Aorta (tissue), 5 donors: ENCODE results near the gene MSI1. TPM values are rescaled to one million over a fixed set of nuclear protein-coding genes. Genes with fewer than 3 reads are reported as not detected.
A peak's percentile ranks its signal among the peaks of the same experiment; 100 is the strongest.

ENCODE experiments used
- ATAC-seq: fragments of 200-7000 bp; cut with Tn5 transposase; one replicate; pipeline ENCODE4 v1.9.1; 2022; ENCODE audit warnings: moderate library complexity; ENCODE audit not compliant: low FRiP score
- DNase-seq, 2 donors: peaks; one replicate each; pipeline ENCODE4 v3.0.0-alpha.2; 2020
- H3K27ac ChIP-seq, 2 donors: one replicate each; pipeline ENCODE4 v1.5.1; 2013; ENCODE audit warnings: low read length in 2 of 2, mild to moderate bottlenecking in 2 of 2, moderate library complexity in 2 of 2, control low read depth in 1 of 2, inconsistent platforms in 1 of 2, low read depth in 1 of 2
- H3K27me3 ChIP-seq, 2 donors: one replicate each; pipeline ENCODE4 v1.6.1; 2013; ENCODE audit warnings: control low read depth in 1 of 2, low read length in 1 of 2, mild to moderate bottlenecking in 1 of 2, moderate library complexity in 1 of 2; ENCODE audit not compliant: insufficient read depth in 2 of 2, control insufficient read depth in 1 of 2
- H3K36me3 ChIP-seq, 2 donors: one replicate each; pipeline ENCODE4 v1.6.1; 2013; ENCODE audit warnings: control low read depth in 1 of 2, low read length in 1 of 2, mild to moderate bottlenecking in 1 of 2; ENCODE audit not compliant: insufficient read depth in 2 of 2, control insufficient read depth in 1 of 2
- H3K4me1 ChIP-seq, 2 donors: one replicate each; pipeline ENCODE4 v1.6.1; 2013; ENCODE audit warnings: low read length in 2 of 2, control low read depth in 1 of 2, mild to moderate bottlenecking in 1 of 2, moderate library complexity in 1 of 2; ENCODE audit not compliant: insufficient read depth in 2 of 2, control insufficient read depth in 1 of 2
- H3K4me3 ChIP-seq, 2 donors: one replicate each; pipeline ENCODE4 v1.5.1; 2013; ENCODE audit warnings: low read length in 2 of 2, control low read depth in 1 of 2, mild to moderate bottlenecking in 1 of 2
- H3K9me3 ChIP-seq: one replicate; pipeline ENCODE4 v1.6.1; 2013; ENCODE audit warnings: mild to moderate bottlenecking, low read length; ENCODE audit not compliant: control insufficient read depth
- WGBS, 2 donors: extraction: QIAGEN DNeasy Blood & Tissue Kit; methylation state at CpG; one replicate each; pipeline ENCODE4 v1.1.7; 2013; 5-methylcytosine and 5-hydroxymethylcytosine counted together
- intact Hi-C, 2 donors: fragments of 100-400 bp; cut with DNase I; formaldehyde crosslinking; loops; one replicate each; pipeline versions ENCODE4 v1.14.2 to v1.15.0; 2022
- long read RNA-seq, 2 donors: library from polyadenylated mRNA; unstranded; transcript quantifications; one replicate each; pipeline ENCODE4 v2.0.0, GENCODE V29; 2020 to 2021
- polyA plus RNA-seq, 2 donors: library from polyadenylated mRNA; stranded (reverse); fragments of 200-250 nt; gene quantifications; one replicate each; pipeline ENCODE4 v1.2.3, GENCODE V29; 2013
- total RNA-seq, 2 donors: library from RNA; stranded (reverse); fragmentation: NEBNext Ultra II Directional; extraction: Animal tissue kit (Norgen Biotek cat#: 25700); gene quantifications; one replicate each; pipeline ENCODE4 v1.2.1, GENCODE V29; 2021
- donor health status: healthy with polysubstance abuse.
- donor health status: Bipolar disorder and iron deficiency.
- donor health status: DM: no; HTN: no; CAD: no.
- donor health status: DM: no; HTN: no; CAD: no.
- donor health status: DM: yes; HTN: yes; CAD: no.

The MSI1 gene
- total RNA-seq (1 to 10 TPM in 1 of 2 donors, under 1 TPM in 1; 0.32 to 1.3 TPM), polyA plus RNA-seq (under 1 TPM in 1 of 2 donors, not detected in 1; 0.75 TPM)
- long read RNA-seq, donor 1: 0 reads
- long read RNA-seq, donor 2: 0 reads

DNA sequence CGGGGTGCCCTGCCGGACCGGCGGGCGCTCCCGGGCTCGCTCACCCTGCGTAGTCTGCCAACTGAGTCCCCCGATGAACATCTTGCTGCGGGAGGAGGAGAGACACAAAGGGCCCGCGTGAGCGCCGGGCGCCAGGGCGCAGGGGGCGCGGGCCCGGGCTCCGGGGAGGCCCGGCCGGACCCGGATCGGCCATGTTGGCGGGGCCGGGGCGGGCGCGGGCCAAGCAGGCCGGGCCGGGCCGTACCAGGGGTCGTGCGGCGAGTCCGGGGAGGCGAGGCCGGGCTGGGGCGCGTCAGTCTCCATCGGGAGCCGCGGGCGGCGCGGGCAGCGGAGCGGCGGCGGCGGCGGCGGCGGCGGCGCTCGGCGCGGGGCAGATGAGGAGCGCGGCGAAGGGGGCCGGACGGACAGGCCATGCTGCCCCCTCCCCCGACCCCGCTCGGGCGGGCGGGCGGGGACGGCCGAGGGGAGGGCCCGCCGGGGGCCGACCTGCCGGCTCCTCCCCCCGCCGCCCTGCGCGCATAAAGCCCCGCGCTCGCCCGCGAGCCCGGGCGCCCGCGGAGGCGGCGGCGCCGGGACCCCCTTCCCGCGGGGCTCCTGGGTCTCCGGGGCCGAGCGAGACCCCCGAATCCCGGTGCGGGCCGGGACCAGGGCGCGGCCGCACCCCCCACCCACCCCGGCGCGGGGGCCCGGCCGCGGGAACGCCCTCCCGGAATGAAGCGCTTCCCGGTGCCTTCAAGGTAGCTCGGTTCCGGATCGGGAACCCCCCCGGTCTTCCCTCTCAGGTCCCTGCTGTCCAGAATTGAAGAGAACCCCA is at the start of gene MSI1:
Gene MSI1 (minus strand): TSS at position 376 of the 814 bp plus-strand sequence. CDS start 73 bp downstream, at position 303.
- 0 to 1% methylated on average over 35 to 119 of the region's 119 CpGs for WGBS, 2 donors
- DNase-seq: no peak
- Histone ChIP-seq H3K36me3 (no peaks in the 10 kb centered on the region), H3K9me3 (no peaks in the 10 kb centered on the region), H3K4me3 (peak within 1 kb of the TSS; percentile 56 to 75), H3K27me3 (no peaks in the 10 kb centered on the region), H3K27ac (no peak within 1 kb of the TSS), H3K4me1 (no peaks in the 10 kb centered on the region)
- intact Hi-C loops: no loop called here
- no peak for ATAC-seq

DNA sequence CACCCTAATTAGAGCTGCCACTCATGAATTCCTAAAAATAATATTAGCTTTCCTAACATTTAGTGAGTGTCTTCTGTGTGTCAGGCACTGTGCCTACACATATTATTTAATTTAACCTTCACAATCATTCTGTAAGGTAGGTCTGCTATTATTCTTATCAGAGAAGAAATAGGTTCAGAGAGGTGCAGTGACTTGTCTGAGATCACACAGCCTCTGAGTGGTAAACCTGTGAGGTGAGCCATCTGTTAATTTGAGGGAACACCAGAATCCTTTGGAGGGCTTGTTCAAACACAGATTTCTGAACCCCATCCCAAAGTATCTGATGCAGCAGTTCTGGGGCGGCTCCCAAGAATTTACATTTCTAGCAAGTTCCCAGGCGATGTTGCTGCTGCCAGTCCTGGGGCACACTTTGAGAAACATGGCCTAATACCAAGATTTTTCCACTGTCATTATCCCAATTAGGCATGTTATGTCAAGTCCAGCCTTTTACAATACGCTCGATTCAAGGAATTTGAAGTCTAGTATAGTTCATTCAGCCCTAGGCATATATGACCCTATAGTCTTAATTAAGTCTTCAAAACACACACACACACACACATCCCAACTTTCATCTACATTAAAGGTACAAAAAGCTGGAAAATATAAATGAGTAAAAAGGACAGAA is 49.1 kb upstream of the MSI1 start:
- no peaks in the 10 kb centered on the region for H3K36me3 ChIP-seq
- no peaks in the 10 kb centered on the region for H3K9me3 ChIP-seq
- H3K4me3 ChIP-seq: no peak overlapping the region
- ATAC-seq (no peak), DNase-seq (no peak)
- intact Hi-C loops: no loop called here
- WGBS, 2 donors: 82 to 85% methylated on average over 4 of the region's 4 CpGs
- no peak overlapping the region for H3K27ac ChIP-seq
- H3K4me1 ChIP-seq: no peaks in the 10 kb centered on the region
- no peaks in the 10 kb centered on the region for H3K27me3 ChIP-seq

- DNase-seq (no peak), ATAC-seq (no peak)
- H3K4me3 ChIP-seq: no peak overlapping the region
- no peaks in the 10 kb centered on the region for H3K27me3 ChIP-seq
- 74 to 78% methylated on average over 7 of the region's 7 CpGs for WGBS, 2 donors
- intact Hi-C loops: no loop called here
- no peaks in the 10 kb centered on the region for H3K4me1 ChIP-seq
- no peaks in the 10 kb centered on the region for H3K36me3 ChIP-seq
- no peak overlapping the region for H3K27ac ChIP-seq
- H3K9me3 ChIP-seq: no peaks in the 10 kb centered on the region
Measured at GRCh38 chr12:120416490-120417216, 47.7 kb upstream of the MSI1 start.

DNA sequence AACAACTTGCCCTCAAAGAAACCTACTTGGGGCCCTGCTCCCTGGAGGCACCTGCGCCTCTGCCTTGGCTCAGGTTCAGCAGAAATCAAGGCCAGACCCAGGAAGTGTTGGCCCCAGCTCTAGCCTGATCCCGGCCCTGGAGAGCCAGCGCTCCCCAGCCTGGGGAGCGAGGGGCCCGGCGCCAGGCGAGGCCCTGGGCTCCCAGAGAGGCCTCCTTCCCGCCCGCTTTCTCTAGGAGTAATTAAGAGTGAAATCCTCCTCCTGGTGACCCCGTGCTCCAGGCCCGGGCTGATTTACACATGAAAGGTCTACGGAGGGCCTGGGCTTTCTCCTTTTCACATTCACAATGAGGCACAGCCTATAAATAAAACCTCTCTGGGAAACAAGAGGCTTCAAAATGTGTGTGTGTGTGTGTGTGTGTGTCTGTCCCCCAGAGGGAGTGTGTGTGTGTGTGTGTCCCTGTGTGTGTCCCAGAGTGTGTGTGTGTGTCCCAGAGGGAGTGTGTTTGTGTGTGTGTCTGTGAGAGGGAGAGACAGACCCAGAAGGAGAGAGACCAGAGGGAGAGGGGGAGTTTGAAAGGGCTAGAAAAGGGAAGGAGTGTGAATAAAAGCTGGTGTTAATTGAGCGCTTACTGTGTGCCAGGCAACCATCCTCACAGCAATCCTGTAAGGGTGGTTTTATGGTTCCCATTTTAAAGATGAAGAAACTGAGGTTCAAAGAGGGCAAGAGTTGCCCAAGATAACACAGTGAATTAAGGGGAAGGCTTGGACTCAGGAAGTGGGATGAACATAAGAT is 45.1 kb upstream of the MSI1 start:
- WGBS, 2 donors: 45 to 49% methylated on average over 13 of the region's 13 CpGs
- no peak for ATAC-seq
- H3K27ac ChIP-seq: no peak overlapping the region

DNA sequence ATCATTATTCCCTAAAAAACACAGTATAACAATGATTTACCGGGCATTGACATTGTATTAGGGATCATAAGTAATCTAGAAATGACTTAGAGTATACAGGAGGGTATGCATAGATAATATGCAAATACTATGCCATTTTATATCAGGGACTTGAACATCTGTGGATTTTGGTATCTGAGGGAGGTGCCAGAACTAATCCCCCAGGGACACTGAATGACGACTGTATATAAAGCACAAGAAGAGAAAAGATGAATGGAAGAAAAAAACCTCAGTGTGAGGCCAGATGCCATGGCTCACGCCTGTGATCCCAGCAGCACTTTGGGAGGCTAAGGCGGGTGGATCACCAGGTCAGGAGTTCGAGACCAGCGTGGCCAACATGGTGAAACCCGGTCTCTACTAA is 43.5 kb upstream of the MSI1 start:
- H3K27ac ChIP-seq: no peak overlapping the region
- ATAC-seq: no peak
- intact Hi-C loops: no loop called here

More for the DNA sequence above, 45.1 kb upstream of the MSI1 start:
- no peaks in the 10 kb centered on the region for H3K9me3 ChIP-seq
- no peak overlapping the region for H3K4me3 ChIP-seq
- intact Hi-C loops: no loop called here
- no peak for DNase-seq
- H3K4me1 ChIP-seq: no peaks in the 10 kb centered on the region
- no peaks in the 10 kb centered on the region for H3K27me3 ChIP-seq
- H3K36me3 ChIP-seq: no peaks in the 10 kb centered on the region

GRCh38 chr12:120408771-120409170 is 39.8 kb upstream of the MSI1 start:
- Histone ChIP-seq H3K4me1 (no peaks in the 10 kb centered on the region), H3K27me3 (no peaks in the 10 kb centered on the region), H3K4me3 (no peak overlapping the region), H3K27ac (no peak overlapping the region), H3K9me3 (no peaks in the 10 kb centered on the region), H3K36me3 (no peaks in the 10 kb centered on the region)
- 95 to 96% methylated on average over 11 of the region's 11 CpGs for WGBS, 2 donors
- ATAC-seq (peak; percentile 26), DNase-seq (no peak)
- intact Hi-C loops: no loop called here

More for the DNA sequence above, 43.5 kb upstream of the MSI1 start:
- 71 to 74% methylated on average over 7 of the region's 7 CpGs for WGBS, 2 donors
- H3K27me3 ChIP-seq: no peaks in the 10 kb centered on the region
- no peaks in the 10 kb centered on the region for H3K4me1 ChIP-seq
- no peaks in the 10 kb centered on the region for H3K9me3 ChIP-seq
- no peak overlapping the region for H3K4me3 ChIP-seq
- DNase-seq: no peak
- H3K36me3 ChIP-seq: no peaks in the 10 kb centered on the region

GRCh38 chr12:120406553-120406952 is 37.6 kb upstream of the MSI1 start:
- H3K4me1 ChIP-seq: no peaks in the 10 kb centered on the region
- WGBS, 2 donors: 95 to 99% methylated on average over 3 of the region's 3 CpGs

GRCh38 chr12:120406069-120406468 is 37.1 kb upstream of the MSI1 start:
- no peak for DNase-seq
- Histone ChIP-seq H3K27me3 (no peaks in the 10 kb centered on the region), H3K36me3 (no peaks in the 10 kb centered on the region), H3K4me3 (no peak overlapping the region), H3K9me3 (no peaks in the 10 kb centered on the region), H3K4me1 (no peaks in the 10 kb centered on the region), H3K27ac (no peak overlapping the region)
- intact Hi-C loops: no loop called here
- ATAC-seq: no peak
- 86% methylated on average over 3 of the region's 3 CpGs for WGBS, 2 donors

More at GRCh38 chr12:120406553-120406952, 37.6 kb upstream of the MSI1 start:
- Histone ChIP-seq H3K4me3 (no peak overlapping the region), H3K36me3 (no peaks in the 10 kb centered on the region), H3K27ac (no peak overlapping the region), H3K27me3 (no peaks in the 10 kb centered on the region), H3K9me3 (no peaks in the 10 kb centered on the region)
- ATAC-seq: no peak
- no peak for DNase-seq
- intact Hi-C loops: no loop called here
